HuH-7 (cell line): ENCODE measurements around the gene SLC41A3.
"Not testable (repeated sequence)": the region's sequence is repeated elsewhere in the genome, so short reads cannot be mapped to it uniquely, and the experiment has no call there.

ENCODE experiments used
- DNase-seq: peaks from one replicate; pipeline ENCODE4 v3.0.0; 2011; ENCODE audit warnings: low spot score

SLC41A3 gene

GRCh38 chr3:126082362-126083137 is 1.4 kb downstream of the SLC41A3 start:
- no peak for DNase-seq

- DNase-seq = peak; percentile 39
These were observed 2.1 kb downstream of the SLC41A3 start for GRCh38 chr3:126081618-126082361.

- DNase-seq = no peak
These were observed 3.0 kb downstream of the SLC41A3 start for GRCh38 chr3:126080970-126081369.

- DNase-seq = no peak
These were observed 5.1 kb downstream of the SLC41A3 start for GRCh38 chr3:126078866-126079265.

GRCh38 chr3:126077754-126078153 is 6.2 kb downstream of the SLC41A3 start:
- DNase-seq = no peak

- DNase-seq = no peak
These were observed 7.8 kb downstream of the SLC41A3 start for GRCh38 chr3:126076140-126076539.

GRCh38 chr3:126070146-126070545 is 13.8 kb downstream of the SLC41A3 start:
- no peak for DNase-seq

- DNase-seq = no peak
These were observed 16.0 kb downstream of the SLC41A3 start for GRCh38 chr3:126067959-126068358.

GRCh38 chr3:126066676-126067075 is 17.2 kb downstream of the SLC41A3 start:
- DNase-seq = not testable (repeated sequence)

- DNase-seq = no peak
These were observed 18.0 kb downstream of the SLC41A3 start for GRCh38 chr3:126065876-126066275.

GRCh38 chr3:126064627-126065258 is 19.2 kb downstream of the SLC41A3 start:
- no peak for DNase-seq

- no peak for DNase-seq
These were observed 20.5 kb downstream of the SLC41A3 start for GRCh38 chr3:126063358-126063965.

GRCh38 chr3:126061301-126062032 is 22.5 kb downstream of the SLC41A3 start:
- no peak for DNase-seq

GRCh38 chr3:126060613-126061145 is 23.2 kb downstream of the SLC41A3 start:
- DNase-seq = no peak

- DNase-seq = no peak
These were observed 25.3 kb downstream of the SLC41A3 start for GRCh38 chr3:126058666-126059065.

- no peak for DNase-seq
These were observed 26.0 kb downstream of the SLC41A3 start for GRCh38 chr3:126057936-126058335.

- DNase-seq = no peak
These were observed 26.5 kb downstream of the SLC41A3 start for GRCh38 chr3:126057501-126057819.

GRCh38 chr3:126056681-126057500 is 27.0 kb downstream of the SLC41A3 start:
- no peak for DNase-seq

- DNase-seq = no peak
These were observed 27.8 kb downstream of the SLC41A3 start for GRCh38 chr3:126056088-126056487.

GRCh38 chr3:126054870-126055269 is 29.1 kb downstream of the SLC41A3 start:
- no peak for DNase-seq
